ENCODE data around the gene DISP2.

The DISP2 gene

DNA sequence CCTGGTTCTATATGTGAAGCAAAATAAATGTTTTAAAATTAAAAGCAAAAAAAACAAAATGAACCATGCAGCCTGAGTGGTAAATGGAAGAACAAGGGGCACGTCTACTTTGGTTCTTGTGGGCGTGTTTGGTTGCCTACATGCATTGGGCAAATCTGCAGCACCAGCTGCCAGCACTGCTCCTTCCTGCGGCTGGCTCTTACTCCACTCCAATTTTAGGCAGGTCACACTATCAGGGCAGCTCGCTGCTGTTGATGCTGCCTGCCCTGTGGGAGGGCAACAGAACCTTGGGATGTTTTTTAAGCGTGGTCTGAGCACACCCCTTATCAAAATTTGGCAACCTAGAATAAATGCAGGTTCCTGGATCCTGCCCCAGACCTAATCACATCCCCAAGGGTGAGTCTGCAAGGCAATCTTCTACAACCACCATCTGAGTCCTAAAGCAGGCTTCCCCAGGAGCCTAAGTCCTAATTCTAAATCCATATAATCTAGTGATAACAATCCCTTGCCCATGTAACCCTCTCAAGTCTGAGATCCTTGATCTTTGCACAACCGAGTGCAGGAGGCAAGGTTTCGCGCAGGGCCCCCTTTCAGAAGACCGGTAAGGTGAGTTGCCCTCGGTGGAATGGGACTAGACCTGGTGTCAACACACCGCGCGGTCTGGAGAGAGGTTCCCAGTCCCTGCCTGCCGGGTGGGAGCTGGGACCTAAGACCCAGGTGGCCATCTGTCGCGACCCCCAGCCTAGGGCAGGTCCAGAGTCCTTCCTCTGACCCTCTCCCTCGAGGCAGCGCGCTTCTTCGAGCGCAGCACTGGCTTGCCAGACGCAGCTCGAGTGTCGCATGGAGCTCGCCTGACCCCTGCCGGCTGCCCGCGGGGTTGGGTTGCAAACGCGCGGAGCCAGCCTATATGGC, 63.5 kb downstream of the DISP2 start:
- DNase-seq (ENCODE audit: low read depth in 2 of 2, low spot score in 1 of 2) = peak; percentile 56 to 60

DNA sequence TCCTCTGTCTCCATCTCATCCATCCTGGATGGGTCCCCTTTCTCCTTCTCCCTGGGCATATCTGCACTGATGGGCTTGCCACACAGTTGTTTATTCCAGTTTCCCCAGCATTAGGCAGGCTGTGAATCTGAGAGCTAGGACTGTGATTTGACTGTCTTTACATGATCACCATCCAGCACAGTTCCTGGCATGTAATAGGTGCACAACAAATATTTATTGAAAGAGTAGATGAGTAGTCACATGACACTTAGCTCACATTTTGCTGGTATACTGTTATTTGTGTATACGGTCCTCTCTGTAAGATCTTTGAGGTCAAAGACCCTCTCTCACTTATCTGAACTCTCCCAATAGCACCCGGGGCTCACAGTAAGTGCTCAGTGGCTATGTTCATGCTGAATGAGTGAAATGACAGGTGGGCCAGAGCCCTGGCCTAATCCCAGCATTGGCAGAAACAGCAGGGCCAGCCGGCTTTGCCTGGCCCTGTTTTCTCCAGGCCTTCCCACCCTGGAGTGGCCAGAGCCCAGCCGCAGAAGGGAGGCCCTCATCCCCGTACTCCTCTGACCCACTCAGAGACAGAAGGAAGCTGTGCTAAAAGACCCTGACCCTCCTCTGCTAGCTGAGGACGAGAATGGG, 66.6 kb downstream of the DISP2 start:
- no peak for DNase-seq (ENCODE audit: low read depth in 2 of 2, low spot score in 1 of 2)

DNA sequence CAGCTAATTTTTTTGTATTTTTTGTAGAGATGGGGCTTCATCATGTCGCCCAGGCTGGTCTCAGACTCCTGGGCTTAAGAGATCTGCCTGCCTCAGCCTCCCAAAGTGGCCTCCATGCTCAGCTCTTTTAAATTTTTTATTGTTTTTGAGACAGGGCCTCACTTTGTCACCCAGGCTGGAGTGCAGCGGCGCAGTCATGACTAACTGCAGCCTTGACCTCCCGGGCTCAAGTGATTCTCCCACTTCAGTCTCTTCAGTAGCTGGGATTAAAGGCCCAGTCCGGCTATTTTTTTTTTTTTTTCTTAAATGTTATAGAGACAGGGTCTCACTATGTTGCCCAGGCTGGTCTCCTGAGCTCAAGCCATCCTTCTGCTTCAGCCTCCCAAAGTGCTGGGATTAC, 67.7 kb downstream of the DISP2 start:
- DNase-seq (ENCODE audit: low read depth in 2 of 2, low spot score in 1 of 2) = no peak

DNA sequence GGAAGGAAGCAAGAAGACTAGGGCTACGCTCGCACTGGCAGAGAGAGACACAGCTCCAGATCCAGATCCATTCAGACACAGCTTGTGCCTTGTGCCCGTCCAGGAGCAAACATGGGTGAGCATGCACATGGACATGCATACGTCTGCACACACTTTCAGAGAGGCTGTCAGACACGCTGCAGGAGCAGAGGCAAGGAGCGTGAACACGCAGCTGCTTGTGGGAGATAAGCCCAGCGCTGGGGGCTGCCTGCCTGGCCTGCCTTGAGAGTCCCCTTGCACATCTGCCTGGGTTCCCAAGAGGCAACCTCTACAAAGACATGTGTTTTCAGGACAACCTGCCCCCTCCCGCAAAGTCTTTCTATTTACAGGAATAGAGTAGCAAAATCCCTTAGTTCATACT, 69.2 kb downstream of the DISP2 start:
- DNase-seq (ENCODE audit: low read depth in 2 of 2, low spot score in 1 of 2) = no peak

DNA sequence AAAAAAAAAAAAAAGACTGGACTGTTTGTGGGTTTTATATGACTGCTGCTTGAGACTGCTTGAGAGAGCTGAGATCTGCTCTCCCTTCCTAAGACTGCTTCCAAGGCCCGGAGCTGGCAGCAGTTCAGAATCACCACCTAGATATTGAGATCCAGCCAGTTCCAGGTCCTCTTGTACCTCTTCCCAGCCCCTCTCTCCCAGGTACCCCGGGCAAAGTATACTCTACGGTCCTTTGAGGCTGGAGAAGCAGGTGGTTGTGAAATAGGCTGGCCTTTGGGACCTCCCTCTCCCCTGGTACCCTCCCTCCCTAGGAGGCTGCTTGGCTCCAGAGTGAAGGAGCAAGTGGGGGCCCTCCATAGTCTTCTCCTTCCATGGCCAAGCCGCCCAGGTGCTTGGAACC, 70.2 kb downstream of the DISP2 start:
- DNase-seq (ENCODE audit: low read depth in 2 of 2, low spot score in 1 of 2) = no peak

Data from stimulated activated CD8-positive, alpha-beta memory T cell treated with anti-CD3 and anti-CD28 coated beads, Interleukin-4, amount 100 ng/mL, for 4 hours (primary cell).